HEK293T (cell line): Measurements from ENCODE around the gene SLX4IP.

ENCODE experiments used
- ARNT ChIP-seq: fragments of 450-650 bp; IDR thresholded peaks from 2 replicates; pipeline ENCODE4 v1.6.1; 2017; ENCODE audit warnings: mild to moderate bottlenecking
- BHLHE40 ChIP-seq: fragments of 450-650 bp; IDR thresholded peaks from 2 replicates; pipeline ENCODE4 v1.6.1; 2016; ENCODE audit warnings: mild to moderate bottlenecking, moderate library complexity, borderline replicate concordance
- CTBP1 ChIP-seq: fragments of 450-650 bp; IDR thresholded peaks from 2 replicates; pipeline ENCODE4 v1.6.1; 2016; ENCODE audit warnings: borderline replicate concordance
- FOXA1 ChIP-seq: fragments of 450-650 bp; IDR thresholded peaks from 2 replicates; pipeline ENCODE4 v1.6.1; 2016; ENCODE audit warnings: mild to moderate bottlenecking
- FOXM1 ChIP-seq: fragments of 450-650 bp; IDR thresholded peaks from 2 replicates; pipeline ENCODE4 v1.6.1; 2017; ENCODE audit warnings: mild to moderate bottlenecking, borderline replicate concordance
- NFRKB ChIP-seq: fragments of 450-650 bp; IDR thresholded peaks from 2 replicates; pipeline ENCODE4 v1.6.1; 2016; ENCODE audit warnings: mild to moderate bottlenecking, moderate library complexity
- SP1 ChIP-seq: fragments of 450-650 bp; IDR thresholded peaks from 2 replicates; pipeline ENCODE4 v1.6.1; 2017
- SUZ12 ChIP-seq: fragments of 450-650 bp; IDR thresholded peaks from 2 replicates; pipeline ENCODE4 v1.6.1; 2016; ENCODE audit warnings: mild to moderate bottlenecking
- TARDBP ChIP-seq: fragments of 450-650 bp; IDR thresholded peaks from 2 replicates; pipeline ENCODE4 v1.6.1; 2016

- TF ChIP-seq FOXM1 (no peak), FOXA1 (no peak), BHLHE40 (no peak), SP1 (no peak), SUZ12 (no peak), ARNT (no peak), NFRKB (no peak), CTBP1 (no peak), TARDBP (no peak)
Observed at GRCh38 chr20:10652185-10652584, 217.1 kb downstream of the SLX4IP start.
